Uterus (tissue), 4 donors: ENCODE data around the gene GFER. TPM values are rescaled to one million over a fixed set of nuclear protein-coding genes. Genes with fewer than 3 reads are reported as not detected.

Experiments used
- DNase-seq, 2 donors: peaks; one replicate each; pipeline ENCODE4 v3.0.0-alpha.2; 2019 to 2020
- H3K27ac ChIP-seq, 2 donors: fragments of 200-600 bp; sonication (generic); 1 replicate in 1 of 2; 2 replicates in 1 of 2; pipeline ENCODE4 v1.5.1; 2016 to 2018
- H3K27me3 ChIP-seq, 2 donors: fragments of 200-600 bp; sonication (generic); one replicate each; pipeline ENCODE4 v1.5.1; 2018 to 2019; ENCODE audit warnings: control low read depth in 1 of 2
- H3K36me3 ChIP-seq, 2 donors: fragments of 200-600 bp; sonication (generic); one replicate each; pipeline ENCODE4 v1.5.1; 2019; ENCODE audit warnings: control low read depth in 1 of 2
- H3K4me1 ChIP-seq, 2 donors: fragments of 200-600 bp; sonication (generic); one replicate each; pipeline ENCODE4 v1.5.1; 2018 to 2019; ENCODE audit warnings: control low read depth in 1 of 2
- H3K4me3 ChIP-seq, 2 donors: fragments of 200-600 bp; sonication (generic); 1 replicate in 1 of 2; 2 replicates in 1 of 2; pipeline ENCODE4 v1.5.1; 2018 to 2019; ENCODE audit warnings: mild to moderate bottlenecking in 1 of 2
- H3K9me3 ChIP-seq, 2 donors: fragments of 200-600 bp; sonication (generic); one replicate each; pipeline ENCODE4 v1.5.1; 2019; ENCODE audit warnings: control low read depth in 1 of 2
- CTCF ChIP-seq, 4 experiments: fragments of 200-600 bp in 2 of 4; fragments of 450-650 bp in 2 of 4; sonication (generic) in 2 of 4; IDR thresholded peaks; one replicate each; pipeline ENCODE4 v1.5.1; 2016 to 2019; ENCODE audit warnings: antibody characterized with exemption in 4 of 4, mild to moderate bottlenecking in 2 of 4, moderate library complexity in 1 of 4
- POLR2A ChIP-seq, 2 donors: fragments of 450-650 bp; IDR thresholded peaks; one replicate each; pipeline ENCODE4 v1.6.1; 2016; ENCODE audit warnings: antibody characterized with exemption in 2 of 2, mild to moderate bottlenecking in 1 of 2, moderate library complexity in 1 of 2
- intact Hi-C: fragments of 100-400 bp; cut with DNase I; formaldehyde crosslinking; loops from one replicate; pipeline ENCODE4 v1.15.1; 2023; ENCODE audit warnings: low total_unique reads
- total RNA-seq, 4 donors: library from RNA; depleted of rRNA in 3 of 4; stranded (reverse); fragments of >200 nt in 3 of 4; gene quantifications; one replicate each; pipeline versions ENCODE4 v1.1.0 to v1.2.4, GENCODE V29; 2014 to 2023
- donor health status: DM: yes; HTN: yes; CAD: no.

The GFER gene
- total RNA-seq, 4 donors from 2014 or later: 2.6 to 20.8 (median 6.6) TPM

GRCh38 chr16:1968146-1968953 lies 15.6 kb upstream of the GFER start:
- H3K4me1 ChIP-seq: peaks cover 0 to 20% of the 10 kb centered on the region in 2 donors
- H3K4me3 ChIP-seq: no peak overlapping the region
- TF ChIP-seq POLR2A (IDR thresholded peaks at IDR 0.05): no peak
- TF ChIP-seq CTCF (IDR thresholded peaks at IDR 0.05): no peak
- DNase-seq: no peak
- H3K9me3 ChIP-seq: no peaks in the 10 kb centered on the region
- no peak overlapping the region for H3K27ac ChIP-seq
- intact Hi-C loops: no loop called here
- no peaks in the 10 kb centered on the region for H3K36me3 ChIP-seq
- no peaks in the 10 kb centered on the region for H3K27me3 ChIP-seq

GRCh38 chr16:1971796-1972489 lies 12.1 kb upstream of the GFER start, which contains the start of gene TBL3:
TSS of gene TBL3 (plus strand) at chr16:1972053. CDS start at chr16:1972165, 112 bp downstream.
- intact Hi-C loops: no loop called here
- peak; percentile 90 to 94 for DNase-seq
- TF ChIP-seq CTCF (IDR thresholded peaks at IDR 0.05) (peak in 2 of 4 experiments; percentile 42 to 54), POLR2A (IDR thresholded peaks at IDR 0.05) (peak; percentile 91 to 95)
- Histone ChIP-seq H3K4me1 (peaks cover 0 to 18% of the 10 kb centered on the region in 2 donors), H3K9me3 (no peaks in the 10 kb centered on the region), H3K36me3 (no peaks in the 10 kb centered on the region), H3K27me3 (no peaks in the 10 kb centered on the region), H3K4me3 (peak within 1 kb of the TSS; percentile 74 to 83), H3K27ac (peak within 1 kb of the TSS; percentile 77 to 86)

- intact Hi-C loops: no loop called here
- Histone ChIP-seq H3K4me3 (peak overlapping the region; percentile 74 to 83), H3K4me1 (peaks cover 0 to 18% of the 10 kb centered on the region in 2 donors), H3K36me3 (no peaks in the 10 kb centered on the region), H3K9me3 (no peaks in the 10 kb centered on the region), H3K27me3 (no peaks in the 10 kb centered on the region), H3K27ac (peak overlapping the region; percentile 77 to 86)
- TF ChIP-seq CTCF (IDR thresholded peaks at IDR 0.05) (no peak), POLR2A (IDR thresholded peaks at IDR 0.05) (no peak)
- no peak for DNase-seq
Measured at GRCh38 chr16:1972490-1972877, 11.5 kb upstream of the GFER start.

GRCh38 chr16:1973461-1974156 lies 10.4 kb upstream of the GFER start:
- DNase-seq: no peak
- H3K4me1 ChIP-seq: peaks cover 0 to 18% of the 10 kb centered on the region in 2 donors
- intact Hi-C loops: no loop called here
- no peaks in the 10 kb centered on the region for H3K36me3 ChIP-seq
- H3K4me3 ChIP-seq: no peak overlapping the region
- no peaks in the 10 kb centered on the region for H3K27me3 ChIP-seq
- TF ChIP-seq POLR2A (IDR thresholded peaks at IDR 0.05) (no peak), CTCF (IDR thresholded peaks at IDR 0.05) (no peak)
- no peaks in the 10 kb centered on the region for H3K9me3 ChIP-seq
- H3K27ac ChIP-seq: no peak overlapping the region
